ENCODE measurements around the gene MRPL38. TPM values are rescaled to one million over a fixed set of nuclear protein-coding genes. Genes with fewer than 3 reads are reported as not detected.

Gene MRPL38
- total RNA-seq, 1 experiment from 2014 or later, result 108 TPM

- Histone ChIP-seq H4K8ac (replicated peaks; ENCODE audit: insufficient read length, low read depth, low read length) (no peak overlapping the region), H3K79me1 (ENCODE audit: insufficient read depth, low read depth, low read length, poor library complexity, severe bottlenecking) (no peaks in the 10 kb centered on the region), H3K9me3 (ENCODE audit: control insufficient read depth, low read depth, low read length) (no peaks in the 10 kb centered on the region), H2BK5ac (ENCODE audit: insufficient read length, low read length) (no peak overlapping the region), H3K4ac (ENCODE audit: low read depth, low read length) (no peak overlapping the region), H3K9ac (ENCODE audit: extremely low read depth, insufficient read length, low read length) (no peak overlapping the region), H3K79me2 (ENCODE audit: insufficient read depth, low read length) (no peaks in the 10 kb centered on the region), H2BK12ac (ENCODE audit: insufficient read length, low read depth, low read length) (no peak overlapping the region), H4K91ac (ENCODE audit: insufficient read length, low read depth, low read length) (no peak overlapping the region), H3K23me2 (ENCODE audit: insufficient read length, low read depth, low read length, poor library complexity, severe bottlenecking) (peaks cover 8% of the 10 kb centered on the region), H3K18ac (ENCODE audit: insufficient read length, low read depth, low read length) (no peak overlapping the region), H2AFZ (ENCODE audit: low read length) (no peak overlapping the region), H3K56ac (ENCODE audit: insufficient read length, low read depth, low read length) (no peak overlapping the region), H3K27ac (ENCODE audit: insufficient read length, low read depth, low read length) (no peak overlapping the region), H3K23ac (ENCODE audit: insufficient read length, low read depth, low read length) (no peak overlapping the region), H3K4me2 (ENCODE audit: insufficient read depth, insufficient read length, low read length) (peak overlapping the region; percentile 61), H3K4me1 (ENCODE audit: insufficient read depth, low read length) (peaks cover 3% of the 10 kb centered on the region; the same call in 1 of the 2 replicates), H2AK5ac (ENCODE audit: insufficient read length, low read length) (no peak overlapping the region), H4K20me1 (ENCODE audit: control insufficient read depth, insufficient read depth, insufficient read length) (no peaks in the 10 kb centered on the region), H2BK120ac (ENCODE audit: low read depth, low read length, poor library complexity, severe bottlenecking) (no peak overlapping the region), H2BK20ac (ENCODE audit: low read depth, low read length, poor library complexity, severe bottlenecking) (no peak overlapping the region), H4K5ac (ENCODE audit: insufficient read length, low read depth, low read length) (no peak overlapping the region), H2BK15ac (ENCODE audit: low read depth, low read length) (no peak overlapping the region), H3K27me3 (ENCODE audit: insufficient read depth, low read length) (peaks cover 3% of the 10 kb centered on the region; the same call in 1 of the 2 replicates), H3K14ac (ENCODE audit: insufficient read depth, low read length) (peak overlapping the region; percentile 43; the same call in 1 of the 2 replicates), H3T11ph (ENCODE audit: low read length) (no peak overlapping the region)
- Mint-ChIP-seq H3K9me3 (no peaks in the 10 kb centered on the region; a peak in 1 of 5 replicates), H3K4me1 (peaks cover 17 to 18% of the 10 kb centered on the region in 2 experiments), H3K27me3 (ENCODE audit: low read depth) (peaks cover 49% of the 10 kb centered on the region), H3K4me3 (peak overlapping the region; percentile 64 to 82), H3K36me3 (ENCODE audit: insufficient read depth in 1 of 3, low read depth in 3 of 3) (no peaks in the 10 kb centered on the region; a peak in 2 of 7 replicates), H3K27ac (no peak overlapping the region)
- TF ChIP-seq, protein P1, sequence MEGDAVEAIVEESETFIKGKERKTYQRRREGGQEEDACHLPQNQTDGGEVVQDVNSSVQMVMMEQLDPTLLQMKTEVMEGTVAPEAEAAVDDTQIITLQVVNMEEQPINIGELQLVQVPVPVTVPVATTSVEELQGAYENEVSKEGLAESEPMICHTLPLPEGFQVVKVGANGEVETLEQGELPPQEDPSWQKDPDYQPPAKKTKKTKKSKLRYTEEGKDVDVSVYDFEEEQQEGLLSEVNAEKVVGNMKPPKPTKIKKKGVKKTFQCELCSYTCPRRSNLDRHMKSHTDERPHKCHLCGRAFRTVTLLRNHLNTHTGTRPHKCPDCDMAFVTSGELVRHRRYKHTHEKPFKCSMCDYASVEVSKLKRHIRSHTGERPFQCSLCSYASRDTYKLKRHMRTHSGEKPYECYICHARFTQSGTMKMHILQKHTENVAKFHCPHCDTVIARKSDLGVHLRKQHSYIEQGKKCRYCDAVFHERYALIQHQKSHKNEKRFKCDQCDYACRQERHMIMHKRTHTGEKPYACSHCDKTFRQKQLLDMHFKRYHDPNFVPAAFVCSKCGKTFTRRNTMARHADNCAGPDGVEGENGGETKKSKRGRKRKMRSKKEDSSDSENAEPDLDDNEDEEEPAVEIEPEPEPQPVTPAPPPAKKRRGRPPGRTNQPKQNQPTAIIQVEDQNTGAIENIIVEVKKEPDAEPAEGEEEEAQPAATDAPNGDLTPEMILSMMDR (conservative IDR thresholded peaks at IDR 0.05), result peak; percentile 66
- no CpG with 5 or more reads among the region's 56 CpGs for WGBS (ENCODE audit: extremely low coverage, insufficient read length, low lambda C conversion rate)
- DNase-seq, result peak; percentile 85
These were observed 26.9 kb downstream of the MRPL38 start for GRCh38 chr17:75877752-75878173.
